HepG2 (cell line): Measurements from ENCODE around the gene KDM5B. TPM values are rescaled to one million over a fixed set of nuclear protein-coding genes. Genes with fewer than 3 reads are reported as not detected.

Experiments
- ATAC-seq: fragments of 200-7000 bp; cut with Tn5 transposase; 3 replicates; pipeline ENCODE4 v1.9.1; 2020; ENCODE audit warnings: mild to moderate bottlenecking, moderate library complexity
- BruUV-seq: library from RNA; stranded (reverse); fragments of 400-500 nt; replicated peaks from 2 replicates; lab custom pipeline; 2021; lab: Mats Ljungman, UMichigan
- CTCF ChIA-PET: fragments of 300-600 bp; formaldehyde crosslinking; extraction: SDS; loops from one replicate; lab custom pipeline; 2021; ENCODE audit warnings: low total read pairs, inconsistent platforms, low intra/inter-chr PET ratio; lab: Yijun Ruan, JAX
- POLR2A ChIA-PET: fragments of 350-600 bp; sonication (Branson Sonifier 250); formaldehyde crosslinking; loops from one replicate; lab custom pipeline; 2020; ENCODE audit warnings: antibody characterized with exemption, inconsistent platforms; lab: Yijun Ruan, JAX
- DNase-seq: peaks from one replicate; pipeline ENCODE4 v3.0.0-alpha.2; 2015; ENCODE audit warnings: low spot score
- FAIRE-seq: peaks from 3 replicates; lab custom pipeline; 2011; peaks lifted over from hg19 to GRCh38; lab: Jason Lieb, UNC
- H2AFZ ChIP-seq: one replicate; pipeline ENCODE4 v1.6.1; 2011; ENCODE audit warnings: low read length, inconsistent platforms
- H3K27ac ChIP-seq: fragments of 300-600 bp; 3 replicates; pipeline ENCODE4 v1.8.0; 2011; ENCODE audit warnings: mixed run types, mild to moderate bottlenecking, mixed read lengths, low read length, inconsistent platforms; ENCODE audit not compliant: insufficient read depth; ENCODE audit errors: extremely low read length
- H3K27me3 ChIP-seq, 2 experiments: fragments of 200-600 bp in 1 of 2; 2 replicates in 1 of 2; 3 replicates in 1 of 2; pipeline versions ENCODE4 v1.6.0 to v1.8.0; 2011; ENCODE audit warnings: low read length in 2 of 2, mild to moderate bottlenecking in 2 of 2, moderate library complexity in 2 of 2, inconsistent platforms in 1 of 2; ENCODE audit not compliant: insufficient read depth in 2 of 2, control insufficient read depth in 1 of 2
- H3K36me3 ChIP-seq, 2 experiments: fragments of 200-600 bp in 1 of 2; replicated peaks in 1 of 2; 2 replicates in 1 of 2; 3 replicates in 1 of 2; pipeline versions ENCODE4 v1.5.1 to v1.8.0; 2011; ENCODE audit warnings: low read length in 2 of 2, inconsistent platforms in 1 of 2; ENCODE audit not compliant: insufficient read depth in 2 of 2, control insufficient read depth in 1 of 2
- H3K4me1 ChIP-seq: 2 replicates; pipeline ENCODE4 v1.5.1; 2012; ENCODE audit warnings: low read length, inconsistent platforms; ENCODE audit not compliant: insufficient read depth
- H3K4me2 ChIP-seq: 2 replicates; pipeline ENCODE4 v1.6.0; 2011; ENCODE audit warnings: low read depth, low read length, inconsistent platforms
- H3K4me3 ChIP-seq, 3 experiments: fragments of 200-600 bp in 1 of 3; sonication (generic), shearing (Covaris generic) in 1 of 3; replicated peaks in 1 of 3; 2 replicates each; pipeline ENCODE4 v1.5.1; 2011 to 2016; ENCODE audit warnings: low read length in 3 of 3, inconsistent platforms in 2 of 3, low read depth in 2 of 3, mild to moderate bottlenecking in 2 of 3, control low read depth in 1 of 3, mixed read lengths in 1 of 3; ENCODE audit not compliant: insufficient read depth in 1 of 3
- H3K79me2 ChIP-seq: one replicate; pipeline ENCODE4 v1.6.1; 2011; ENCODE audit warnings: low read length, inconsistent platforms; ENCODE audit not compliant: insufficient read depth
- H3K9ac ChIP-seq: 2 replicates; pipeline ENCODE4 v1.6.0; 2011; ENCODE audit warnings: mild to moderate bottlenecking, low read depth, low read length, inconsistent platforms; ENCODE audit not compliant: insufficient read depth
- H3K9me3 ChIP-seq: 2 replicates; pipeline ENCODE4 v1.5.1; 2012; ENCODE audit warnings: mild to moderate bottlenecking, low read length
- H4K20me1 ChIP-seq: 2 replicates; pipeline ENCODE4 v1.6.0; 2011; ENCODE audit warnings: inconsistent platforms, mild to moderate bottlenecking, low read length, moderate library complexity; ENCODE audit not compliant: insufficient read depth
- CCDC6 ChIP-seq: sonication (generic); formaldehyde crosslinking; IDR thresholded peaks from 2 replicates; pipeline ENCODE4 v1.8.1; 2022; ENCODE audit warnings: mild to moderate bottlenecking, missing genetic modification reagents, moderate library complexity
- DNMT3B ChIP-seq: conservative IDR thresholded peaks from 2 replicates; pipeline ENCODE4 v1.6.1; 2016; ENCODE audit warnings: missing biosample characterization, control low read depth
- GMEB2 ChIP-seq: IDR thresholded peaks from 2 replicates; pipeline ENCODE4 v1.6.1; 2016; ENCODE audit warnings: missing biosample characterization, missing genetic modification reagents, low read depth
- NFATC3 ChIP-seq: sonication (generic); formaldehyde crosslinking; IDR thresholded peaks from 2 replicates; pipeline ENCODE4 v1.5.1; 2020; ENCODE audit warnings: mild to moderate bottlenecking, missing genetic modification reagents
- PCBP2 ChIP-seq: fragments of 200-400 bp; formaldehyde crosslinking; optimal IDR thresholded peaks from 2 replicates; pipeline ENCODE3; 2018; ENCODE audit warnings: low read length, low read depth; ENCODE audit not compliant: poor library complexity, severe bottlenecking
- PLRG1 ChIP-seq: fragments of 450-650 bp; conservative IDR thresholded peaks from 2 replicates; pipeline ENCODE4 v1.6.1; 2016
- RFXANK ChIP-seq: IDR thresholded peaks from 2 replicates; pipeline ENCODE4 v1.6.1; 2016
- SMAD9 ChIP-seq: sonication (generic); formaldehyde crosslinking; IDR thresholded peaks from 2 replicates; pipeline ENCODE4 v1.5.1; 2020; ENCODE audit warnings: mild to moderate bottlenecking, missing genetic modification reagents
- TP53 ChIP-seq: sonication (generic); formaldehyde crosslinking; conservative IDR thresholded peaks from 2 replicates; pipeline ENCODE4 v1.4.0; 2020; ENCODE audit warnings: missing genetic modification reagents
- ZMAT3 ChIP-seq: sonication (generic); formaldehyde crosslinking; conservative IDR thresholded peaks from 2 replicates; pipeline ENCODE4 v1.7.0; 2021; ENCODE audit warnings: missing genetic modification reagents
- ZNF326 ChIP-seq: sonication (generic); formaldehyde crosslinking; IDR thresholded peaks from 2 replicates; pipeline ENCODE4 v1.4.0; 2020; ENCODE audit warnings: missing genetic modification reagents, borderline replicate concordance
- ZNF333 ChIP-seq: sonication (generic); formaldehyde crosslinking; IDR thresholded peaks from 2 replicates; pipeline ENCODE4 v1.4.0; 2020; ENCODE audit warnings: mild to moderate bottlenecking, missing genetic modification reagents, borderline replicate concordance
- ZNF343 ChIP-seq: sonication (generic); formaldehyde crosslinking; IDR thresholded peaks from 2 replicates; pipeline ENCODE4 v1.4.0; 2020; ENCODE audit warnings: mild to moderate bottlenecking, missing genetic modification reagents
- ZNF572 ChIP-seq: sonication (generic); formaldehyde crosslinking; IDR thresholded peaks from 2 replicates; pipeline ENCODE4 v1.5.1; 2020; ENCODE audit warnings: mild to moderate bottlenecking, missing genetic modification reagents
- ZNF780A ChIP-seq: sonication (generic); formaldehyde crosslinking; IDR thresholded peaks from 2 replicates; pipeline ENCODE4 v1.8.0; 2022; ENCODE audit warnings: mild to moderate bottlenecking, missing genetic modification reagents, moderate library complexity
- ZNF788 ChIP-seq: sonication (generic); formaldehyde crosslinking; IDR thresholded peaks from 2 replicates; pipeline ENCODE4 v1.5.0; 2020; ENCODE audit warnings: mild to moderate bottlenecking, missing genetic modification reagents, borderline replicate concordance
- WGBS: methylation state at CpG from one replicate; pipeline ENCODE4 v1.1.6; 2017; ENCODE audit warnings: low lambda C conversion rate; 5-methylcytosine and 5-hydroxymethylcytosine counted together
- in situ Hi-C: cut with HindIII; loops from 2 replicates; pipeline ENCODE4 v1.10.0; 2017; ENCODE audit warnings: low pct_unique_long_range_greater_than_20kb; ENCODE audit not compliant: extremely low pct_ligation_motif_present
- intact Hi-C: fragments of 100-400 bp; cut with micrococcal nuclease; formaldehyde crosslinking; loops from one replicate; pipeline ENCODE4 v1.10.0; 2022; ENCODE audit not compliant: unreplicated experiment
- polyA plus RNA-seq, 8 experiments: library from polyadenylated mRNA; depleted of rRNA in 3 of 8; stranded (reverse) in 7 of 8; unstranded in 1 of 8; fragments of >200 nt; fragmentation: Illumina TruSeq in 4 of 8; extraction: Trizol in 4 of 8; gene quantifications; 2 replicates each; pipeline versions ENCODE4 v1.2.1 to v1.2.3, GENCODE V29; 2011 to 2016; ENCODE audit warnings: low read depth in 4 of 8, missing spikeins in 1 of 8, mixed read lengths in 1 of 8; ENCODE audit not compliant: insufficient read depth in 1 of 8
- total RNA-seq, 5 experiments: library from RNA; depleted of rRNA; stranded (reverse); fragments of >200 nt; fragmentation: Illumina TruSeq; extraction: Trizol; gene quantifications; 2 replicates each; pipeline ENCODE4 v1.2.3, GENCODE V29; 2016; ENCODE audit warnings: low read depth in 1 of 5
- TF ChIP-seq, protein P1 (sequence below): sonication (generic); formaldehyde crosslinking; IDR thresholded peaks from 2 replicates; pipeline ENCODE4 v1.5.0; 2020; ENCODE audit warnings: mild to moderate bottlenecking, missing genetic modification reagents, borderline replicate concordance
- TF ChIP-seq, protein P2 (sequence below): sonication (generic); formaldehyde crosslinking; IDR thresholded peaks from 2 replicates; pipeline ENCODE4 v1.8.0; 2022; ENCODE audit warnings: missing genetic modification reagents, mild to moderate bottlenecking, borderline replicate concordance

The KDM5B gene
- total and polyA plus RNA-seq, 2 of the 13 experiments (the other 11 are each of a cell fraction or from before 2014, with no cell fraction given): 34.2 to 35.4 TPM

- TF ChIP-seq PCBP2 (no peak), RFXANK (CRISPR knock-in tag) (no peak), ZNF333 (no peak)
- TF ChIP-seq, protein P1, sequence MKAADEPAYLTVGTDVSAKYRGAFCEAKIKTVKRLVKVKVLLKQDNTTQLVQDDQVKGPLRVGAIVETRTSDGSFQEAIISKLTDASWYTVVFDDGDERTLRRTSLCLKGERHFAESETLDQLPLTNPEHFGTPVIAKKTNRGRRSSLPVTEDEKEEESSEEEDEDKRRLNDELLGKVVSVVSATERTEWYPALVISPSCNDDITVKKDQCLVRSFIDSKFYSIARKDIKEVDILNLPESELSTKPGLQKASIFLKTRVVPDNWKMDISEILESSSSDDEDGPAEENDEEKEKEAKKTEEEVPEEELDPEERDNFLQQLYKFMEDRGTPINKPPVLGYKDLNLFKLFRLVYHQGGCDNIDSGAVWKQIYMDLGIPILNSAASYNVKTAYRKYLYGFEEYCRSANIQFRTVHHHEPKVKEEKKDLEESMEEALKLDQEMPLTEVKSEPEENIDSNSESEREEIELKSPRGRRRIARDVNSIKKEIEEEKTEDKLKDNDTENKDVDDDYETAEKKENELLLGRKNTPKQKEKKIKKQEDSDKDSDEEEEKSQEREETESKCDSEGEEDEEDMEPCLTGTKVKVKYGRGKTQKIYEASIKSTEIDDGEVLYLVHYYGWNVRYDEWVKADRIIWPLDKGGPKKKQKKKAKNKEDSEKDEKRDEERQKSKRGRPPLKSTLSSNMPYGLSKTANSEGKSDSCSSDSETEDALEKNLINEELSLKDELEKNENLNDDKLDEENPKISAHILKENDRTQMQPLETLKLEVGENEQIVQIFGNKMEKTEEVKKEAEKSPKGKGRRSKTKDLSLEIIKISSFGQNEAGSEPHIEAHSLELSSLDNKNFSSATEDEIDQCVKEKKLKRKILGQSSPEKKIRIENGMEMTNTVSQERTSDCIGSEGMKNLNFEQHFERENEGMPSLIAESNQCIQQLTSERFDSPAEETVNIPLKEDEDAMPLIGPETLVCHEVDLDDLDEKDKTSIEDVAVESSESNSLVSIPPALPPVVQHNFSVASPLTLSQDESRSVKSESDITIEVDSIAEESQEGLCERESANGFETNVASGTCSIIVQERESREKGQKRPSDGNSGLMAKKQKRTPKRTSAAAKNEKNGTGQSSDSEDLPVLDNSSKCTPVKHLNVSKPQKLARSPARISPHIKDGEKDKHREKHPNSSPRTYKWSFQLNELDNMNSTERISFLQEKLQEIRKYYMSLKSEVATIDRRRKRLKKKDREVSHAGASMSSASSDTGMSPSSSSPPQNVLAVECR: no peak
- TF ChIP-seq, all 625 proteins: peak for 0
Observed at GRCh38 chr1:202700061-202700460, 108.2 kb downstream of the KDM5B start (continued).

DNA sequence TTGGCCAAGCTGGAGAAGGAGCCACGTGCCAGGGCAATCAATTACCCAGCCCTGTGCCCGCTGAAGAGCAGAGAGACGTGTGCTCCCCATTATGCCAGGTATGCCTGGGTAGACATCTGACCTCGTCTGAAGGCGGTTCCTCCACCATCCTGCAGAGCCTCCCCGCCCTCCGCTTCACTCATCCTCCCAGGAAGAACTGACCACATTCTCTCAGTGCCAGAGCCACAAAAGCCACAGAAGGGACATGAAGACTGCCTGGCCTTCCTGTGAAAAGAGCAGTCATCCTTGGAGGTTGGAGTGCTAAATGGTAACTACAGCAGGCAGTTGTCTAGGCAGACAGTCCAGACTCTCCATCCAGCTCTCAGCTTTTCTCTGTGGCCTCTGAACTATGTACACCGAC, 109.9 kb downstream of the KDM5B start:
- intact Hi-C loops (no loop called here), in situ Hi-C loops (no loop called here)
- no TSS peak for BruUV-seq
- no peak overlapping the region for H3K4me3 ChIP-seq
- no peak for DNase-seq
- H3K27me3 ChIP-seq: peaks cover 2 to 24% of the 10 kb centered on the region in 2 experiments; a peak in 2 of 5 replicates
- 0 out of 2 replicates have a peak, but pooled peaks cover under 1% of the 10 kb centered on the region for H4K20me1 ChIP-seq
- no peak overlapping the region for H3K27ac ChIP-seq
- FAIRE-seq: no peak
- ChIA-PET CTCF (no interaction called here), POLR2A (no interaction called here)
- no peak overlapping the region for H2AFZ ChIP-seq
- H3K4me1 ChIP-seq: no peaks in the 10 kb centered on the region
- no peaks in the 10 kb centered on the region for H3K36me3 ChIP-seq
- ATAC-seq: no peak
- H3K79me2 ChIP-seq: no peaks in the 10 kb centered on the region
- no peak overlapping the region for H3K9ac ChIP-seq
- 0% methylated on average over 1 of the region's 8 CpGs for WGBS
- H3K4me2 ChIP-seq: no peak overlapping the region
- no peak for TF ChIP-seq TP53 (CRISPR knock-in tag)
- no peak for TF ChIP-seq ZMAT3 (CRISPR knock-in tag)
- TF ChIP-seq NFATC3 (CRISPR knock-in tag): no peak
- TF ChIP-seq ZNF780A (CRISPR knock-in tag): no peak
- TF ChIP-seq SMAD9: no peak
- no peak for TF ChIP-seq ZNF326 (CRISPR knock-in tag)
- no peak for TF ChIP-seq DNMT3B
- TF ChIP-seq GMEB2: no peak
- no peak for TF ChIP-seq CCDC6 (CRISPR knock-in tag)
- TF ChIP-seq, protein P2, sequence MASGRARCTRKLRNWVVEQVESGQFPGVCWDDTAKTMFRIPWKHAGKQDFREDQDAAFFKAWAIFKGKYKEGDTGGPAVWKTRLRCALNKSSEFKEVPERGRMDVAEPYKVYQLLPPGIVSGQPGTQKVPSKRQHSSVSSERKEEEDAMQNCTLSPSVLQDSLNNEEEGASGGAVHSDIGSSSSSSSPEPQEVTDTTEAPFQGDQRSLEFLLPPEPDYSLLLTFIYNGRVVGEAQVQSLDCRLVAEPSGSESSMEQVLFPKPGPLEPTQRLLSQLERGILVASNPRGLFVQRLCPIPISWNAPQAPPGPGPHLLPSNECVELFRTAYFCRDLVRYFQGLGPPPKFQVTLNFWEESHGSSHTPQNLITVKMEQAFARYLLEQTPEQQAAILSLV: no peak
- TF ChIP-seq PLRG1: no peak
- TF ChIP-seq ZNF572: no peak
- no peak for TF ChIP-seq ZNF343 (CRISPR knock-in tag)
- TF ChIP-seq ZNF788 (CRISPR knock-in tag): no peak
- H3K9me3 ChIP-seq: no peaks in the 10 kb centered on the region
